CD4-positive, alpha-beta T cell treated with Interleukin-1 beta for 1 hour (primary cell): ENCODE data around the gene ZNF317.

ENCODE experiments used
- DNase-seq, 2 donors: peaks; one replicate each; pipeline ENCODE4 v3.0.0-alpha.2; 2020 to 2022

Gene ZNF317

GRCh38 chr19:9140159-9140874, at the start of gene ZNF317:
ZNF317 (plus strand) TSS chr19:9140397; CDS start chr19:9156017, 15,620 bp downstream.
- peak; percentile 91 to 93 for DNase-seq

GRCh38 chr19:9107375-9107774, 32.8 kb upstream of the ZNF317 start, which contains the start of gene OR7G2:
OR7G2 (minus strand) TSS chr19:9107475; CDS start chr19:9103243, 4,232 bp downstream.
- no peak for DNase-seq

- no peak for DNase-seq
These were observed 30.2 kb upstream of the ZNF317 start for GRCh38 chr19:9109959-9110358.

GRCh38 chr19:9115307-9115813, 24.8 kb upstream of the ZNF317 start, which contains the start of gene OR7G1:
OR7G1 (minus strand) TSS chr19:9115763; CDS start chr19:9115763, 0 bp downstream.
- no peak for DNase-seq

GRCh38 chr19:9116547-9116946, 23.6 kb upstream of the ZNF317 start:
- DNase-seq = no peak

GRCh38 chr19:9126900-9127405, 13.2 kb upstream of the ZNF317 start, which contains the start of gene OR7G3:
OR7G3 (minus strand) TSS chr19:9126950; CDS start chr19:9126950, 0 bp downstream.
- no peak for DNase-seq

GRCh38 chr19:9128171-9128570, 12.0 kb upstream of the ZNF317 start:
- no peak for DNase-seq

GRCh38 chr19:9130965-9131364, 9.2 kb upstream of the ZNF317 start:
- DNase-seq = no peak

GRCh38 chr19:9132422-9132821, 7.8 kb upstream of the ZNF317 start:
- DNase-seq = no peak

- no peak for DNase-seq
These were observed 513 bp upstream of the ZNF317 start for GRCh38 chr19:9139609-9140158.

- no peak for DNase-seq
These were observed 4.7 kb downstream of the ZNF317 start for GRCh38 chr19:9144920-9145319.

GRCh38 chr19:9146882-9147281, 6.7 kb downstream of the ZNF317 start:
- DNase-seq = no peak

- no peak for DNase-seq
These were observed 8.5 kb downstream of the ZNF317 start for GRCh38 chr19:9148697-9149096.

- no peak for DNase-seq
These were observed 9.8 kb downstream of the ZNF317 start for GRCh38 chr19:9149997-9150396.

GRCh38 chr19:9150650-9151049, 10.5 kb downstream of the ZNF317 start:
- DNase-seq = no peak

GRCh38 chr19:9151367-9151766, 11.2 kb downstream of the ZNF317 start:
- DNase-seq = no peak

GRCh38 chr19:9155591-9155990, 15.4 kb downstream of the ZNF317 start:
- no peak for DNase-seq

GRCh38 chr19:9156304-9156703, 16.1 kb downstream of the ZNF317 start:
- no peak for DNase-seq

- no peak for DNase-seq
These were observed 19.7 kb downstream of the ZNF317 start for GRCh38 chr19:9159891-9160290.

GRCh38 chr19:9161427-9161826, 21.2 kb downstream of the ZNF317 start:
- DNase-seq = no peak

- no peak for DNase-seq
These were observed 25.1 kb downstream of the ZNF317 start for GRCh38 chr19:9165261-9165660.

- no peak for DNase-seq
These were observed 26.6 kb downstream of the ZNF317 start for GRCh38 chr19:9166846-9167245.

- no peak for DNase-seq
These were observed 31.3 kb downstream of the ZNF317 start for GRCh38 chr19:9171393-9171991.

GRCh38 chr19:9175326-9175725, 35.1 kb downstream of the ZNF317 start:
- no peak for DNase-seq
